ENCODE measurements around the gene RAMAC.

Gene RAMAC

DNA sequence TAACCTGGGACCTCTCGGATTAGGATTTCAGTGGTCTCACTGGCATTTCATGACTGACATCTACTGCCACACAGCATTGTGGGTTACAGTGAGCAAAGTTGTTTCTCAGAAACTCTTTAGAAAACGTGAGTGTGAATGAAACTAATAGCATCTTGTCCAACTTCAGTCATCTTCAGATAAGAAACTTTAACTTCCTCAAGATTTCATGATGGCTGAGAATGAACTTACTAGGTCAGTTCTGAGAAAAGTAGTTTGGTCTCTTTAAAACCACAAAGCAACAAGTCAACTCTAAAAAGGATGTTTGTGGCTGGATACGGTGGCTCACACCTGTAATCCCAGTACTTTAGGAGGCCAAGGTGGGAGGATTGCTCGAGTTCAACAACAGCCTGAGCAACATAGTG is 19.3 kb upstream of the RAMAC start:
- TF ChIP-seq, protein P1, sequence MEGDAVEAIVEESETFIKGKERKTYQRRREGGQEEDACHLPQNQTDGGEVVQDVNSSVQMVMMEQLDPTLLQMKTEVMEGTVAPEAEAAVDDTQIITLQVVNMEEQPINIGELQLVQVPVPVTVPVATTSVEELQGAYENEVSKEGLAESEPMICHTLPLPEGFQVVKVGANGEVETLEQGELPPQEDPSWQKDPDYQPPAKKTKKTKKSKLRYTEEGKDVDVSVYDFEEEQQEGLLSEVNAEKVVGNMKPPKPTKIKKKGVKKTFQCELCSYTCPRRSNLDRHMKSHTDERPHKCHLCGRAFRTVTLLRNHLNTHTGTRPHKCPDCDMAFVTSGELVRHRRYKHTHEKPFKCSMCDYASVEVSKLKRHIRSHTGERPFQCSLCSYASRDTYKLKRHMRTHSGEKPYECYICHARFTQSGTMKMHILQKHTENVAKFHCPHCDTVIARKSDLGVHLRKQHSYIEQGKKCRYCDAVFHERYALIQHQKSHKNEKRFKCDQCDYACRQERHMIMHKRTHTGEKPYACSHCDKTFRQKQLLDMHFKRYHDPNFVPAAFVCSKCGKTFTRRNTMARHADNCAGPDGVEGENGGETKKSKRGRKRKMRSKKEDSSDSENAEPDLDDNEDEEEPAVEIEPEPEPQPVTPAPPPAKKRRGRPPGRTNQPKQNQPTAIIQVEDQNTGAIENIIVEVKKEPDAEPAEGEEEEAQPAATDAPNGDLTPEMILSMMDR (IDR thresholded peaks at IDR 0.05; ENCODE audit: control insufficient read depth, extremely low read depth, insufficient read depth) = no peak
- no peak overlapping the region for H3K4me3 ChIP-seq (ENCODE audit: low read depth, low read length)
- no peak for DNase-seq (ENCODE audit: low read depth)

GRCh38 chr15:82968066-82968465 is 17.9 kb upstream of the RAMAC start:
- no peak overlapping the region for H3K4me3 ChIP-seq (ENCODE audit: low read depth, low read length)
- no peak for DNase-seq (ENCODE audit: low read depth)

DNA sequence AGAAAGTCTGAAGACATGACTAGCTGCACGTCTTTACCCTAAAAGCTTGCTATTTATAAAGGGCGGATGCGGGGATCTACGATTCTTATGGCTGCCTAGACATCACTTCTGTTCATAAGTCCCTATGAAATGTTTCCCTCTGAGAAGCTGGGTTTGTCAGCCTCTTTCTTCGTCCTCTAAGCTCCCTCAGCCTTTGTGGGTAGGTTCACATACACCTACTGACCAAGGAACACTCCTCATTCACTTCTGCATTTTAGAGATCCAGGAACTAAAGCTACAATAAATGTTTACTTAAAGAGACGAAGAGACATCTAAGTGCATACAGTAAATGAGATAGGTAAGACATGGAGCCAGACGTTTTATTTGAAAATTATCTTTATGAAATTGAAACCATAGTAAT is 16.7 kb upstream of the RAMAC start:
- no peak overlapping the region for H3K4me3 ChIP-seq (ENCODE audit: low read depth, low read length)
- DNase-seq (ENCODE audit: low read depth) = no peak
- TF ChIP-seq, protein P1 (IDR thresholded peaks at IDR 0.05; ENCODE audit: control insufficient read depth, extremely low read depth, insufficient read depth) = no peak

More at GRCh38 chr15:82968066-82968465, 17.9 kb upstream of the RAMAC start:
- TF ChIP-seq, protein P1 (IDR thresholded peaks at IDR 0.05; ENCODE audit: control insufficient read depth, extremely low read depth, insufficient read depth) = no peak

DNA sequence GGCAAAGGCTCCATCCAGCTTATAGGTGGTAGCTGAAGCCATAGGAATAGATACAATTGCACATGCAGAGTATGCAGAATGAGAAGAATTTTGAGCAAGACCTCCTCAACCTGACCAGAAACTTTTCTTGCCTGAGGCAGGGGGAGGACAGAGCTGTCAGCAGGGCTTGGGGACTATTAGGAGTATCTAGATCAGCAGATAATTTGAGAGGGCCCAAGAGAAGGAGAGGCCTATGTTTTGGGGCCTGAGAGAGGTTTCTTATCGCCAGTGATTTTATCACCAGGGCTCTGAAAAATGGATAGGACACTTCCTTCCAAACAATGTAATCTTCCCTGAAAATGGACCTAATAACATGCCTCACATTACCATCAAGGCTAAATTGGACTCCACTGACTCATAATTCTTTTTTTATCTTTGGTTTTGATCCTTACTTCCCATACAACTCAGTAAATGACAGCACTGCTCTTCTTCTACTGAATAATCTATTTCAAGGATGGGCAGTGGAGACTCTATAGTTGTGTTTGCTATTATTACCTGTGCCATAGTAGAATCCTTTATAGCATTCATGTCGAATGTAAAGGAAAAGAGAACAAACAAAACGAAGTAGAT is 15.8 kb upstream of the RAMAC start:
- no peak for DNase-seq (ENCODE audit: low read depth)
- H3K4me3 ChIP-seq (ENCODE audit: low read depth, low read length) = no peak overlapping the region
- TF ChIP-seq, protein P1 (IDR thresholded peaks at IDR 0.05; ENCODE audit: control insufficient read depth, extremely low read depth, insufficient read depth) = no peak

DNA sequence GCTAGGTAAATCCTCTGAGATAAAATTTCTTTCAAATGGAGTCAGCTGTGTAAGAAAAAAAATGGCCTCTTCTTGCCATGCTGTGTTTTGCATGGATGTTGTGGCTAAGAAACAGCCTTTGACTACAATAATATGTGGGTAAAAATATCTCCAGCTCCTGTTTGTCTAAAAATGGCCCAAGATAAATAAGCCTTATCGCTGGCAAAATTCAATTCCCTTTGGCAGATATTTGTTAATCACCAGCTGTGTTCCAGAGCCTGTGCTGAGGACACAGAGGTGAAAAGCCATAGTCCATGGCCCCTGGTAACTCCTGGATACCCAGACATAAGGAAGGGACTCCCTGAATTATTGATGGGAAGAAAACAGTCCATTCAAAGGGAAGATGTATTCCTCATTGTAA is 15.3 kb upstream of the RAMAC start:
- TF ChIP-seq, protein P1 (IDR thresholded peaks at IDR 0.05; ENCODE audit: control insufficient read depth, extremely low read depth, insufficient read depth) = no peak
- H3K4me3 ChIP-seq (ENCODE audit: low read depth, low read length) = no peak overlapping the region
- no peak for DNase-seq (ENCODE audit: low read depth)

DNA sequence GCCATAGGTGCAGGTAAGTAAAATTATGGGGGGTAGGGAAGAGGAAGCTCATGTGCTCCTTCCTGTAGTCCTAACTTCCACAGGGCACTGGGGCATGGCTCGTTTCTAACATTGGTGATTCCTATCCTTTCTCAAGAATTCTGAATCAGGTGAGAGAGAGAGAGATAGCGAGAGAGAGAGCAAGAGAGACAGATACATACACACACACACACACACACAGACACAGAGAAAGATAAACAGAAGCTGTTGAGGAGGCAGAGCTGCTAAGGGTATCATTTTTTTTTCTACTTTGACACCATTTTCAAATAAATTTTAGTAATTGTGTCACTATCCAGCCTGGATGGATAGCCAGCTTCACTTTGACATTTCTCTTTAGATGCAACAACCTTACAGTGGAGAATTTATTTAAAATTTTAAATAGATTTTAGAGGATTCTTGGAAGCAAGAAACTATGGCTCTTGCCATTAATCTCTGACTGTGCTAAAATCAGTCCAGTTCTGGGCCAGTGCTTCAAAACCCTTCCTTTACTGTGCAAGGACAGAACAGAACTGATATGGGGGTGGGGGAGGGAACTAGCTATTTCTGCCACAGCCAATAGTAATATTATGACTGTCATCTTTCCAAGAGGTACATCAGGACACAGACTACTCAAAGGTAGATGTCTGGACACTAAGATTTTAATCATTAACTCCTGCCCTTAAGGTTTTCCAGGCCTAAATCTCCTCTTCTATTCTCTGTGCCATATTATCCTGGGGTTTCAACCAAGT is 14.6 kb upstream of the RAMAC start:
- H3K4me3 ChIP-seq (ENCODE audit: low read depth, low read length) = no peak overlapping the region
- TF ChIP-seq, protein P1 (IDR thresholded peaks at IDR 0.05; ENCODE audit: control insufficient read depth, extremely low read depth, insufficient read depth) = no peak
- no peak for DNase-seq (ENCODE audit: low read depth)
